NK-92 (cell line): ENCODE data around the gene LSM12.
"Not testable (repeated sequence)": the region's sequence is repeated elsewhere in the genome, so short reads cannot be mapped to it uniquely, and the experiment has no call there.

Experiments
- DNase-seq: peaks from one replicate; lab custom pipeline; 2025; ENCODE audit not compliant: unreplicated experiment; lab: John Stamatoyannopoulos, UW

LSM12 gene

GRCh38 chr17:44076716-44077594, 10.5 kb upstream of the LSM12 start:
- DNase-seq: no peak

GRCh38 chr17:44075598-44076293, 9.3 kb upstream of the LSM12 start:
- no peak for DNase-seq

GRCh38 chr17:44074911-44075285, 8.4 kb upstream of the LSM12 start:
- no peak for DNase-seq

GRCh38 chr17:44074231-44074910, 7.9 kb upstream of the LSM12 start:
- DNase-seq: no peak

- DNase-seq: no peak
These were observed 5.3 kb upstream of the LSM12 start for GRCh38 chr17:44071772-44072171.

- DNase-seq: no peak
These were observed 4.7 kb upstream of the LSM12 start for GRCh38 chr17:44071198-44071520.

- DNase-seq: no peak
These were observed 4.2 kb upstream of the LSM12 start, which contains the start of gene G6PC3 for GRCh38 chr17:44070455-44071197. TSS of gene G6PC3 (plus strand) at chr17:44070735. CDS start at chr17:44070966, 231 bp downstream.

GRCh38 chr17:44069974-44070454, 3.5 kb upstream of the LSM12 start:
- DNase-seq: no peak

GRCh38 chr17:44067545-44067940, 1.1 kb upstream of the LSM12 start:
- DNase-seq: no peak

- DNase-seq: no peak
These were observed 735 bp downstream of the LSM12 start for GRCh38 chr17:44065668-44066203.

- no peak for DNase-seq
These were observed 2.5 kb downstream of the LSM12 start for GRCh38 chr17:44063704-44064639.

GRCh38 chr17:44062871-44063270, 3.6 kb downstream of the LSM12 start:
- DNase-seq: no peak

- no peak for DNase-seq
These were observed 5.0 kb downstream of the LSM12 start for GRCh38 chr17:44061446-44061845.

- DNase-seq: no peak
These were observed 7.2 kb downstream of the LSM12 start for GRCh38 chr17:44059101-44059892.

GRCh38 chr17:44053125-44053872, 13.2 kb downstream of the LSM12 start:
- no peak for DNase-seq

GRCh38 chr17:44049294-44050060, 17.0 kb downstream of the LSM12 start:
- DNase-seq: no peak

GRCh38 chr17:44046893-44047292, 19.6 kb downstream of the LSM12 start:
- not testable (repeated sequence) for DNase-seq
